Measurements from ENCODE around the gene TMEM126A.

DNA sequence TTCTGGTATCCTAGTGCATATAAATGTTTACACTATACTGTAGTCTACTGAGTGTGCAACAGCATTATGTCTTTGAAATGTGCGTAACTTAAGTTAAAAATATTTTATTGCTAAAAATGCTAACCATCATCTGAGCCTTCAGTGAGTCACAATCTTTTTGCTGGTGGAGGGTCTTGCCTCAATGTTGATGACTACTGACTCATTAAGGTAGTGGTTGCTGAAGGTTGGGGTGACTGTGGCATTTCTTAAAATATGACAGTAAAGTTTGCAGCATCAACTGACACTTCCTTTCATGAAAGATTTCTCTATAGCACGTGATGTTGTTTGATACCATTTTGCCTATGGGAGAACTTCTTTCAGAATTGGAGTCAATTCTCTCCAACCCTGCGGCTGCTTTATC is 25.6 kb downstream of the TMEM126A start:
- TF ChIP-seq POLR2A (IDR thresholded peaks at IDR 0.05; ENCODE audit: low read depth, low read length) (no peak), POLR2AphosphoS5 (IDR thresholded peaks at IDR 0.05; ENCODE audit: low read depth, low read length) (no peak), TAF1 (IDR thresholded peaks at IDR 0.05; ENCODE audit: borderline replicate concordance, low read depth, low read length) (no peak)
